Right renal pelvis (tissue), 4 donors: ENCODE results near the gene GBP7. TPM values are rescaled to one million over a fixed set of nuclear protein-coding genes. Genes with fewer than 3 reads are reported as not detected.
"Not testable (repeated sequence)": the region's sequence is repeated elsewhere in the genome, so short reads cannot be mapped to it uniquely, and the experiment has no call there.

Experiments used
- DNase-seq, 4 donors: peaks; one replicate each; pipeline ENCODE4 v3.0.0-alpha.2; 2013; ENCODE audit warnings: low read depth in 4 of 4, low spot score in 3 of 4, missing footprints in 1 of 4
- polyA plus RNA-seq, 4 donors: library from polyadenylated mRNA; unstranded; fragments of 120-200 nt; gene quantifications; one replicate each; pipeline ENCODE4 v1.2.1, GENCODE V29; 2013; ENCODE audit not compliant: insufficient read length in 4 of 4

GBP7 gene
- polyA plus RNA-seq: under 1 TPM in 3 of 4 donors, not detected in 1; 0.06 to 0.17 (median 0.14) TPM

- DNase-seq: no peak
Measured at GRCh38 chr1:89175601-89176256, at the start of gene GBP7. Gene GBP7 (minus strand): TSS chr1:89176003. CDS start chr1:89171935, 4,068 bp downstream.

- no peak for DNase-seq
Measured at GRCh38 chr1:89221341-89221740, 45.5 kb upstream of the GBP7 start.

DNA sequence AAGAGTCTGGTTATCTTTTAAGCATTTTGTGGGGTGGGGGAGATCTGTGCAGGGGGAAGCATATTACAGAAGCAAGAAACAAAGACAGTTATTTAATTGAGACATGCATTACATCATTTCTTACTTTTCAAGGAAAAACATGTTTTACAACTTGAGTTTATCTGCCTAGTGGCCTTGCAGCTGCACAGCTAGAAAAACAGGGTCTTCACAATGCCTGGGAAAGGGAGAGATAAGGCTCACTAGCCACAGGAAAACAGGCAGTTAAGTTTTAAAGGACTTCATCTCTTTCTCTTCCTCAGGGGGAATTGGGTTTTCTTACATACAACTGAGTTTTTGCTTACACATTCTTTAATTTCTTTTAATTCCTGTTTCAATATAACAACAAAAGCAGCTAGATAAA, 44.0 kb upstream of the GBP7 start:
- not testable (repeated sequence) for DNase-seq

- DNase-seq: not testable (repeated sequence)
Measured at GRCh38 chr1:89218941-89219340, 43.1 kb upstream of the GBP7 start.

DNA sequence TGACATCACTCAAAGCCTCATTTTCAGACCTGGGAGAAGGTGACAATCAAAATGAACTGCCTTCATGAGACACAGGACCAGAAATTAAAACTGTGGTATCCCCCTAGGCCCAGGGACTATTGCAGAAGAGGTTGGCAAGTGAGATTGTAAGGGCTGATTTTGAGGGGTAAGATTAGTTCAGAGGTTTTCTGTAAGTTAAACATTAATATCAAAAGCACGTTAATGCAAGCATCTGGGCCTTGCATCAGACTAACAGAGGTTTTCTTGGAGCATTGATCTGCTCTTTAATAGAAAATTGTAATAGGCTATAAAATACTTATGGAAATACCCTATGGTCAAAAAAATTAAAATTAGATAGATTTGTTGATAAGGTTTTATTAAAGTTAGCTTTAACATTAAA, 37.5 kb upstream of the GBP7 start:
- no peak for DNase-seq

DNA sequence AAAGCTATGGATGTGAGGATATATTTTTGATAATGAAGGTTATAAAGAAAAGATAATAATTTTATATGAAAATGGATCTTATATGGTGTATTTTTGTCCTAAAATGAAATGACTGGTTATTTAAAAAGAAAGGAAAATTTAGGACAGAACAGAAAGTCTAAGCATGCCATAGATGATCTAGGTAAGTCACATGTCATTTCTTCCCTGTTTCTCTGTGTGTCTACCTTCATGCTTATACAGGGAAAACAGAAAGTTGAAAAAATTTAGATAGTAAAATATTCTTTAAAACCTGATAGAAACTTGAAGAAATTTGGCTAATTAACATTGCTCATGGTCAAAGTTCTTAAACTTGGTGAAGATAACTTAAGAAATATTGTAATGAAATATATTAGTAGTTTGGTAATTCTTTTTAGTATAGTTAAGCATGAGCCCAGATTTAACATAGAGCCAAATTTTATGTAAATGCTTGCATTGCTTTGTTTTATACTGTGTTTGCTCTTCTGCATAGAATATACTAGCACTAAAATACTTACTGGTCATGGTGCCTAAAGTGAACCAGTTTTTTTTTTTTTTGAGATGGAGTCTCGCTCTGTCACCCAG, 35.3 kb upstream of the GBP7 start:
- DNase-seq: no peak

DNA sequence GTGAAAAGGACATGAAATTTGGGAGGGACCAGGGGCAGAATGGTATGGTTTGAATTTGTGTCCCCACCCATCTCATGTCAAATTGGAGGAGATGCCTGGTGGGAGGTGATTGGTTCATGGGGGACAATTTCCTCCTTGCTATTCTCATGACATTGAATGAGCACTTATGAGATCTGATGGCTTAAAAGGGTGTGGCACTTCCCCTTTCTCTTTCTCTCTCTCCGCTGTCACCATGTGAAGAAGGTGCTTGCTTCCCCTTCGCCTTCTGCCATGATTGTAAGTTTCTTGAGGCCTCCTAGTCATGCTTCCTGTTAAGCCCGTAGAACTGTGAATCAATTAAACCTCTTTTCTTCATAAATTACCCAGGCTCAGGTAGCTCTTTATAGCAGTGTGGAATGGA, 30.6 kb upstream of the GBP7 start:
- DNase-seq: no peak

DNA sequence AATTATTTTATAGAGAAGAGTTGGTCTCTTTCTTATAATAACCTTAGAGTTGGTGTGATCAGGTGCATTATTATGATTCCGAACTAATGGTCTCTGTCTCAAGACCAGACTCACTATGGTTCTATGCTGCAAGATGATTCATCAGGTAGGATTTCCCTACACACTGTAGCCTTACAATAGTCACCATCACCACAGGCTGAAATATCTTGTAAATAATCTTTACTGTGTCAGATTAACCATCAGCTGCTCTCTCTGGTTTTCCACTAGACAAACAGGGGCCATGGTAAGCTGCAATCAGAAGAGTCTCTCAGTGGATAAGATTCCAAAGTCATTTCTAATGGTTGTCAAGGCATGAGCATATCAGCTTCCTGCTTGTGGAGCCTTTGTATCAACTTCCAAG, 27.4 kb upstream of the GBP7 start:
- DNase-seq: no peak

- no peak for DNase-seq
Measured at GRCh38 chr1:89201106-89201794, 25.4 kb upstream of the GBP7 start.

- no peak for DNase-seq
Measured at GRCh38 chr1:89200663-89201062, 24.9 kb upstream of the GBP7 start.

DNA sequence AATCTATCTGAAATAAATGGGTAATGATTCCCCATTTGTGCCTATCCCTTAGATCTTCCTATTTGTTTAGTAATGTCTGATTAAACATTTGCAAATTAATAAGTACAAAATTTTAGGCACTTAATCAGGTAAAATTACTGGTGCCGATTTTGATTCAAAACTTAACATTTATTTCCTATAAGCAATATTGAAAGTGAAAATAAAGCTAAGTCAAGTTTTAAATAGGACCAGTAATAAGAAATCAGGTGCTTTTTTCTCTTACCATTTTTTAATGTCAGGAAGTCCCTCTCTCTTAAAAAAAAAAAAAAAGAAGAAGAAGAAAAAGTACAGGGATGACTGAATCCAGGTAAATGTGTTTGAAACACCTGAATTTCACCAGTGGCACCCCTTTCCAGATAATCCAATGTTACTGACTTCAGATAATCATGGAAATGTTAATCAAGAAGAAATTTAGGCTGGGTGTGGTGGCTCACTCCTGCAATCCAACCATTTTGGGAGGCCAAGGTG, 23.8 kb upstream of the GBP7 start:
- no peak for DNase-seq

GRCh38 chr1:89198491-89199072, 22.8 kb upstream of the GBP7 start, which contains the start of gene GBP4:
Gene GBP4 (minus strand): TSS chr1:89198942. CDS start chr1:89198834, 108 bp downstream.
- no peak for DNase-seq

DNA sequence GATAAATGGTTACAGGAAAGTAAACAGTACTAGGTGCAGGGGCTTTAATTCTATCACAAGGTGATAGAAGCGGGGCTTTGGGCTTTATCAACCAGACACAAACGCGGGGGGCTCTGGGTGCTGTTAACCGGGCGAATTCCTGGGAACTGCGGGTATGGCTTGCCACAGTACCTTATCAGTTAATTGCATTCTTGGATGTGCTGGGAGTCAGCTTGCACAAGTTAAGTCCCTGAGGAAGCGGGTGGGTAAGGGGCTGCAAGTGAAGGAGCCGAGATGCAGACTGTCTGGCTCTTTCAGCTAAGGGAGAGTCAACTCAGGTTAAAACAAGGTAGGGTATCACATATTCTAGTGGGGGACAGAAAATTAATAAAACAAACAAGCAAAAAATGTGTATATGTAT, 22.3 kb upstream of the GBP7 start:
- DNase-seq: no peak

- DNase-seq: no peak
Measured at GRCh38 chr1:89195476-89195875, 19.7 kb upstream of the GBP7 start.

- DNase-seq: no peak
Measured at GRCh38 chr1:89191314-89191713, 15.5 kb upstream of the GBP7 start.

DNA sequence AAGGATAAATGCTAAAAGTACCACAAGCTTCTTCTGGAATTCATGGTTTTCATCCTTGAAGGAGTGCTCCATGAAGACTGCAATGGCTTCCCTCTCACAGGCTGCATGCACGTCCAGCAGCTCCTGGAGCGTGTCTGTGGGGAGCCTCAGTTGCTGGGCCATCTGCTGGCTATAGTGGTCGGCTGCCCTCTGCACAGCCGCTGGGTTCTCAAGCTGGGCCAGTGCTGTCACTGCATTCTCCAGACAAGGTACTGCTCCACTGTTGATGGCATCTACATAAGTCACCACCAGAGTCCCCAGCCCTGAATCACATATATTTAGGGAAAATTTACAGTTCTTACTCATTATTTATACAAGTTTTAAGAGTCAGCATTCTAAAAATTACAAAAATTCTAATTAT, 14.2 kb upstream of the GBP7 start:
- DNase-seq: no peak

GRCh38 chr1:89179343-89179742, 3.5 kb upstream of the GBP7 start:
- no peak for DNase-seq

GRCh38 chr1:89176971-89177370, 1.2 kb upstream of the GBP7 start:
- DNase-seq: no peak

- DNase-seq: no peak
Measured at GRCh38 chr1:89174491-89174890, 1.3 kb downstream of the GBP7 start.

DNA sequence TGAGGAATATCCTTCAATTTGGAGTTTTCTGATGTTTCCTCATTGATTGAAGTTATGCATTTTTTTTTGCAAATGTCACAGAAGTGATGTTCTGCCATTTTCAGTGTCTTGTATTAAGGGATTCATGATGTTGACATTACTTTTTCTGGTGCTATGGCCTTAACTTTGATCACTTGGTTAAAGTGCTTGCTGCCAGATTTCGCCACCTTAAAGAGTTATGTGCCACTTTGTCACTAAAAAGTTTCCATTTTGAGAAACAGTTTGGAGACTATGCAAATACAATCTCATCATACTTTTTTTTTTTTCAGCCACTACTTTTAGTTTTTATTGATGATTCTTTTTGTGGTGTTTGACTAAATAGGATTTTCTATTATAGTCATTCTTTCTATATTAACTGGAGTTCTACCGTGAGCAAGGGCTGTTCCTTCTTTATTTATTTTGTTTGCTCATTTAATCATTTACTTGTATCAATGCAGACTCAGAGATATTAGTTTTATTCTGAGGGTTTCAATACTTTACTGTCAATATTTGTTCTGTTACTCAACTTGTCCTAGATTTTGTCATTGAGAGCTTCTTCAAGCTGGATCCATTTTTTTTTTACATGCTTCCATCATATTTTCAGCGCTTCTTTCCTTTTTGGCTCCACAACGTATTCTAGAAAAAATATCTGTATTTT, 3.2 kb downstream of the GBP7 start:
- no peak for DNase-seq

- no peak for DNase-seq
Measured at GRCh38 chr1:89171067-89171438, 4.8 kb downstream of the GBP7 start.
